Measurements from ENCODE around the gene TSPAN19. TPM values are rescaled to one million over a fixed set of nuclear protein-coding genes. Genes with fewer than 3 reads are reported as not detected.

The TSPAN19 gene
- total and polyA plus RNA-seq, 9 of the 15 experiments (the other 6 are each of a cell fraction or from before 2014, with no cell fraction given): not detected

- no peak for TF ChIP-seq CLOCK (CRISPR knock-in tag; IDR thresholded peaks at IDR 0.05; ENCODE audit: borderline replicate concordance)
- no peak for TF ChIP-seq SOX6 (IDR thresholded peaks at IDR 0.05)
- TF ChIP-seq PATZ1 (CRISPR knock-in tag; IDR thresholded peaks at IDR 0.05; ENCODE audit: borderline replicate concordance): no peak
These were observed 19.7 kb downstream of the TSPAN19 start (continued) for GRCh38 chr12:85016413-85016812.

GRCh38 chr12:85007836-85008235 lies 28.2 kb downstream of the TSPAN19 start:
- H4K20me1 ChIP-seq (replicated peaks; ENCODE audit: control insufficient read depth, insufficient read depth, low read length): no peaks in the 10 kb centered on the region
- no peaks in the 10 kb centered on the region for H3K4me1 ChIP-seq (replicated peaks in 1 of 2; ENCODE audit: control insufficient read depth in 2 of 2, insufficient read depth in 2 of 2, low read length in 2 of 2)
- no peak overlapping the region for H3K27ac ChIP-seq (ENCODE audit: extremely low read depth, low read depth, low read length)
- ATAC-seq: no peak
- in situ Hi-C loops (cut with MboI): no loop called here
- no peak overlapping the region for H2AFZ ChIP-seq (ENCODE audit: low read depth, low read length)
- TF ChIP-seq PCBP2 (IDR thresholded peaks at IDR 0.05; ENCODE audit: low read depth, low read length, poor library complexity, severe bottlenecking) (no peak), MXI1 (IDR thresholded peaks at IDR 0.05; ENCODE audit: low read depth, low read length) (no peak), FOXP1 (CRISPR knock-in tag; IDR thresholded peaks at IDR 0.05) (no peak), ATF4 (CRISPR knock-in tag; IDR thresholded peaks at IDR 0.05) (no peak), ZFPM2 (CRISPR knock-in tag; IDR thresholded peaks at IDR 0.05) (no peak), KDM2B (CRISPR knock-in tag; IDR thresholded peaks at IDR 0.05) (no peak), ZNF224 (CRISPR knock-in tag; IDR thresholded peaks at IDR 0.05) (no peak), SMARCA4 (IDR thresholded peaks at IDR 0.05) (no peak), CHD4 (IDR thresholded peaks at IDR 0.05; ENCODE audit: insufficient read depth, insufficient replicate concordance, low read depth, low read length, poor library complexity, severe bottlenecking) (no peak), ZBTB33 (CRISPR knock-in tag; IDR thresholded peaks at IDR 0.05) (no peak)
- H3K4me3 ChIP-seq: no peak overlapping the region
- FAIRE-seq: no peak
- POLR2A ChIA-PET: no interaction called here
- no peak for DNase-seq (ENCODE audit: extremely low read depth in 1 of 4, low spot score in 3 of 4)
- intact Hi-C loops (cut with micrococcal nuclease): no loop called here
- H3K9me1 ChIP-seq (ENCODE audit: control insufficient read depth, insufficient read depth, low read length): no peaks in the 10 kb centered on the region
- H3K79me2 ChIP-seq (ENCODE audit: control insufficient read depth, insufficient read depth, low read length): no peaks in the 10 kb centered on the region
- WGBS (ENCODE audit: insufficient coverage, low coverage, missing lambda C conversion rate): 2% methylated on average over 4 of the region's 4 CpGs
- CTCF ChIA-PET (ENCODE audit: low intra/inter-chr PET ratio): no interaction called here
- no peaks in the 10 kb centered on the region for H3K36me3 ChIP-seq (ENCODE audit: control insufficient read depth, insufficient read depth, low read length)
- H3K9me3 ChIP-seq (replicated peaks; ENCODE audit: control insufficient read depth, insufficient read depth, low read depth, low read length): no peaks in the 10 kb centered on the region; the same call in 1 of the 2 replicates
- H3K9ac ChIP-seq (ENCODE audit: insufficient read depth in 1 of 2, low read depth in 2 of 2, low read length in 2 of 2): no peak overlapping the region
- H3K27me3 ChIP-seq (ENCODE audit: control insufficient read depth in 2 of 2, insufficient read depth in 2 of 2, low read length in 2 of 2): no peaks in the 10 kb centered on the region
- H3K4me2 ChIP-seq (ENCODE audit: insufficient read depth, low read length): no peak overlapping the region
- BruUV-seq (replicated peaks): no TSS peak

Data from K562 (cell line).